ENCODE measurements around the gene PCDH9.

- TF ChIP-seq FOS (IDR thresholded peaks at IDR 0.05; ENCODE audit: low read depth, low read length) (no peak), POLR2A (IDR thresholded peaks at IDR 0.05; ENCODE audit: low read depth, low read length) (no peak), RFX5 (IDR thresholded peaks at IDR 0.05; ENCODE audit: low read depth, low read length) (no peak)
- TF ChIP-seq, protein P1, sequence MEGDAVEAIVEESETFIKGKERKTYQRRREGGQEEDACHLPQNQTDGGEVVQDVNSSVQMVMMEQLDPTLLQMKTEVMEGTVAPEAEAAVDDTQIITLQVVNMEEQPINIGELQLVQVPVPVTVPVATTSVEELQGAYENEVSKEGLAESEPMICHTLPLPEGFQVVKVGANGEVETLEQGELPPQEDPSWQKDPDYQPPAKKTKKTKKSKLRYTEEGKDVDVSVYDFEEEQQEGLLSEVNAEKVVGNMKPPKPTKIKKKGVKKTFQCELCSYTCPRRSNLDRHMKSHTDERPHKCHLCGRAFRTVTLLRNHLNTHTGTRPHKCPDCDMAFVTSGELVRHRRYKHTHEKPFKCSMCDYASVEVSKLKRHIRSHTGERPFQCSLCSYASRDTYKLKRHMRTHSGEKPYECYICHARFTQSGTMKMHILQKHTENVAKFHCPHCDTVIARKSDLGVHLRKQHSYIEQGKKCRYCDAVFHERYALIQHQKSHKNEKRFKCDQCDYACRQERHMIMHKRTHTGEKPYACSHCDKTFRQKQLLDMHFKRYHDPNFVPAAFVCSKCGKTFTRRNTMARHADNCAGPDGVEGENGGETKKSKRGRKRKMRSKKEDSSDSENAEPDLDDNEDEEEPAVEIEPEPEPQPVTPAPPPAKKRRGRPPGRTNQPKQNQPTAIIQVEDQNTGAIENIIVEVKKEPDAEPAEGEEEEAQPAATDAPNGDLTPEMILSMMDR (conservative IDR thresholded peaks at IDR 0.05; ENCODE audit: low read depth, low read length), result no peak
- TF ChIP-seq, protein P2, sequence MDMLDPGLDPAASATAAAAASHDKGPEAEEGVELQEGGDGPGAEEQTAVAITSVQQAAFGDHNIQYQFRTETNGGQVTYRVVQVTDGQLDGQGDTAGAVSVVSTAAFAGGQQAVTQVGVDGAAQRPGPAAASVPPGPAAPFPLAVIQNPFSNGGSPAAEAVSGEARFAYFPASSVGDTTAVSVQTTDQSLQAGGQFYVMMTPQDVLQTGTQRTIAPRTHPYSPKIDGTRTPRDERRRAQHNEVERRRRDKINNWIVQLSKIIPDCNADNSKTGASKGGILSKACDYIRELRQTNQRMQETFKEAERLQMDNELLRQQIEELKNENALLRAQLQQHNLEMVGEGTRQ (IDR thresholded peaks at IDR 0.05; ENCODE audit: low read depth, low read length), result no peak
Observed at GRCh38 chr13:67084066-67084465, 146.1 kb downstream of the PCDH9 start.

All from IMR-90 (cell line).